Measurements from ENCODE around the gene AKNA. TPM values are rescaled to one million over a fixed set of nuclear protein-coding genes. Genes with fewer than 3 reads are reported as not detected.

Gene AKNA
- total RNA-seq, 1 donor from 2014 or later = 24.6 TPM

- no peak for DNase-seq (ENCODE audit: low spot score, unreplicated experiment)
- no peak for TF ChIP-seq CTCF (IDR thresholded peaks at IDR 0.05; ENCODE audit: unreplicated experiment)
- Mint-ChIP-seq H3K4me1 (ENCODE audit: low read depth) (no peaks in the 10 kb centered on the region), H3K4me3 (ENCODE audit: low read depth) (no peak overlapping the region), H3K9me3 (ENCODE audit: low read depth) (no peaks in the 10 kb centered on the region), H3K36me3 (ENCODE audit: insufficient read depth) (peaks cover 14% of the 10 kb centered on the region), H3K27me3 (no peaks in the 10 kb centered on the region), H3K27ac (no peak overlapping the region)
Observed at GRCh38 chr9:114307899-114308267, 79.9 kb downstream of the AKNA start.

GRCh38 chr9:114304416-114305188, 83.2 kb downstream of the AKNA start:
- Mint-ChIP-seq H3K27ac (no peak overlapping the region), H3K4me3 (ENCODE audit: low read depth) (no peak overlapping the region), H3K36me3 (ENCODE audit: insufficient read depth) (peaks cover 10% of the 10 kb centered on the region), H3K4me1 (ENCODE audit: low read depth) (no peaks in the 10 kb centered on the region), H3K27me3 (no peaks in the 10 kb centered on the region), H3K9me3 (ENCODE audit: low read depth) (no peaks in the 10 kb centered on the region)
- TF ChIP-seq CTCF (IDR thresholded peaks at IDR 0.05; ENCODE audit: unreplicated experiment) = no peak
- DNase-seq (ENCODE audit: low spot score, unreplicated experiment) = no peak

GRCh38 chr9:114303977-114304376, 83.8 kb downstream of the AKNA start:
- Mint-ChIP-seq H3K9me3 (ENCODE audit: low read depth) (no peaks in the 10 kb centered on the region), H3K4me3 (ENCODE audit: low read depth) (no peak overlapping the region), H3K27me3 (no peaks in the 10 kb centered on the region), H3K4me1 (ENCODE audit: low read depth) (no peaks in the 10 kb centered on the region), H3K27ac (no peak overlapping the region), H3K36me3 (ENCODE audit: insufficient read depth) (peaks cover 9% of the 10 kb centered on the region)
- DNase-seq (ENCODE audit: low spot score, unreplicated experiment) = no peak
- no peak for TF ChIP-seq CTCF (IDR thresholded peaks at IDR 0.05; ENCODE audit: unreplicated experiment)

- Mint-ChIP-seq H3K27me3 (no peaks in the 10 kb centered on the region), H3K27ac (no peak overlapping the region), H3K36me3 (ENCODE audit: insufficient read depth) (peaks cover 12% of the 10 kb centered on the region), H3K9me3 (ENCODE audit: low read depth) (no peaks in the 10 kb centered on the region), H3K4me3 (ENCODE audit: low read depth) (no peak overlapping the region), H3K4me1 (ENCODE audit: low read depth) (no peaks in the 10 kb centered on the region)
- no peak for DNase-seq (ENCODE audit: low spot score, unreplicated experiment)
- TF ChIP-seq CTCF (IDR thresholded peaks at IDR 0.05; ENCODE audit: unreplicated experiment) = no peak
Observed at GRCh38 chr9:114303571-114303970, 84.2 kb downstream of the AKNA start.

- Mint-ChIP-seq H3K9me3 (ENCODE audit: low read depth) (no peaks in the 10 kb centered on the region), H3K27me3 (no peaks in the 10 kb centered on the region), H3K27ac (no peak overlapping the region), H3K4me1 (ENCODE audit: low read depth) (no peaks in the 10 kb centered on the region), H3K36me3 (ENCODE audit: insufficient read depth) (peaks cover 17% of the 10 kb centered on the region), H3K4me3 (ENCODE audit: low read depth) (no peak overlapping the region)
- no peak for TF ChIP-seq CTCF (IDR thresholded peaks at IDR 0.05; ENCODE audit: unreplicated experiment)
- DNase-seq (ENCODE audit: low spot score, unreplicated experiment) = no peak
Observed at GRCh38 chr9:114302727-114303126, 85.1 kb downstream of the AKNA start.

Measured in progenitor cell of endocrine pancreas (in vitro differentiated cells).